ENCODE results near the gene XXYLT1. TPM values are rescaled to one million over a fixed set of nuclear protein-coding genes. Genes with fewer than 3 reads are reported as not detected.

The XXYLT1 gene
- total RNA-seq, 3 donors from 2014 or later, result 7.2 to 13.0 (median 10.8) TPM

DNA sequence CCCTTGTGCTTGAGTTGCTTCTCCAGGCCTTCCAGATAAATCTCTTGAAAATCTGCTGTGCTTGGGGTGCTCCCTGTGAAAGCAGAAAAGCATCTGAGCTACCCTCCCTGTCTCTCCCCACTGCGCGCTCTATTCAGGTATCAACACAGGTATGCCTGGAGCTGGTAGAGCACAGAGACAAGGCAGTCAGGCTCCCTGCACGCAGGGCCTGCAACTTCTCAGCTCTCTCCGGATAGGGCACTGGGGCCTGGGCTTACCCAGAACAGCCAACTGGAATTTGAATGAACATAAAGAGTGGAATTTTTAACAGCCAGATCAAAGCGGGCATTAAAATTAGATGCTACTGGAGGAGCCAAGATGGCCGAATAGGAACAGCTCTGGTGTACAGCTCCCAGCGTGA lies 183.6 kb downstream of the XXYLT1 start:
- no peaks in the 10 kb centered on the region for H3K27me3 ChIP-seq
- no peaks in the 10 kb centered on the region for H3K9me3 ChIP-seq
- no peaks in the 10 kb centered on the region for H3K36me3 ChIP-seq
- no peaks in the 10 kb centered on the region for H3K4me1 ChIP-seq
- peak overlapping the region in 1 of 2 donors; percentile 48 for H3K27ac ChIP-seq
- intact Hi-C loops (cut with DNase I; ENCODE audit: low total_unique reads), result no loop called here
- no peak for DNase-seq (ENCODE audit: low spot score in 2 of 2)
- H3K4me3 ChIP-seq, result peak overlapping the region in 2 of 3 donors; percentile 44 to 58
- TF ChIP-seq POLR2AphosphoS5 (IDR thresholded peaks at IDR 0.05) (no peak), CTCF (IDR thresholded peaks at IDR 0.05) (no peak), POLR2A (IDR thresholded peaks at IDR 0.05) (no peak)

DNA sequence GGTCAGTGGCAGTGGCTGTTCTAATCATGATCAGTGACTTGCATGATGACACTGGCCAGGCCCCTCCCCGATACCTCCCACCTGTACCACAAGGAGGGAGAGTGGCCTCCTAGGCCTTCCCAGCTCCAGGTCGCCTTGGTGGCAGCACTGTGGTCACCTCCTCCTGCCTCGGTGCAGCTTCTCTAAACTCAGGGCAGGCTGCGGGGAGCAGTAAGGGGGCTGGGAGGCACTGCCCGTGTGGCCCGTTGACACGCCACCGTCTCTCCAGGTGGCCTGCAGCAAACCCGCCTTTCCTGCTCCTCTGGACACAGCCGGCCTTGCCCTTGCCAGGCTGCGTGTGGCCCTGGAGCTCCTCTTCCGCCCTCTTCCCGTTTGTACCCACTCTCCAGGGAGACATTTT lies 184.1 kb downstream of the XXYLT1 start:
- TF ChIP-seq CTCF (IDR thresholded peaks at IDR 0.05) (no peak), POLR2AphosphoS5 (IDR thresholded peaks at IDR 0.05) (no peak), POLR2A (IDR thresholded peaks at IDR 0.05) (no peak)
- H3K4me3 ChIP-seq, result peak overlapping the region in 1 of 3 donors; percentile 58
- no peak overlapping the region for H3K27ac ChIP-seq
- DNase-seq (ENCODE audit: low spot score in 2 of 2), result no peak
- no peaks in the 10 kb centered on the region for H3K27me3 ChIP-seq
- H3K9me3 ChIP-seq, result no peaks in the 10 kb centered on the region
- no peaks in the 10 kb centered on the region for H3K4me1 ChIP-seq
- H3K36me3 ChIP-seq, result no peaks in the 10 kb centered on the region
- intact Hi-C loops (cut with DNase I; ENCODE audit: low total_unique reads), result no loop called here

DNA sequence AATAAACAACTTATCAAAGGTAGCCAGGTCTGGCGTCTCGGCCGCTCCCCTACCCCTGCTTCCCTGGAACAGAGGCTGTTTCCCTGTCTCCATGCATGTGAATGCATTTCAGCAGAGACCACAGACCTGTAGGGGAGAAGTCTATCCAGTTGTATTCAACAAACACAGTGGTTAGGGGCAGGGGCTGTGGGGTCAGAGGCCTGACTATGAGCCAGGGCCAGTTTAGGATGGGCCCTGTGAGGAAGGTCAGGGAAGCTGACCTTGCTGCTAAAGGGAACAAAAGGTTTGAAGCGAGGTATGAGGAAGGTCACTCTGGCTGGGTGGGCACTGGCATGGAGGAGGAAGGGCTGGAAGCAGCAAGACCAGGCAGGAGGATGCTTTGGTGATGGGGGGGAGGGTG lies 184.6 kb downstream of the XXYLT1 start:
- Histone ChIP-seq H3K4me1 (peaks cover 0 to 4% of the 10 kb centered on the region in 2 donors), H3K9me3 (no peaks in the 10 kb centered on the region), H3K36me3 (no peaks in the 10 kb centered on the region), H3K27ac (no peak overlapping the region), H3K27me3 (no peaks in the 10 kb centered on the region), H3K4me3 (no peak overlapping the region)
- no peak for TF ChIP-seq POLR2A (IDR thresholded peaks at IDR 0.05)
- TF ChIP-seq CTCF (IDR thresholded peaks at IDR 0.05), result no peak
- no peak for TF ChIP-seq POLR2AphosphoS5 (IDR thresholded peaks at IDR 0.05)
- intact Hi-C loops (cut with DNase I; ENCODE audit: low total_unique reads), result no loop called here
- no peak for DNase-seq (ENCODE audit: low spot score in 2 of 2)

DNA sequence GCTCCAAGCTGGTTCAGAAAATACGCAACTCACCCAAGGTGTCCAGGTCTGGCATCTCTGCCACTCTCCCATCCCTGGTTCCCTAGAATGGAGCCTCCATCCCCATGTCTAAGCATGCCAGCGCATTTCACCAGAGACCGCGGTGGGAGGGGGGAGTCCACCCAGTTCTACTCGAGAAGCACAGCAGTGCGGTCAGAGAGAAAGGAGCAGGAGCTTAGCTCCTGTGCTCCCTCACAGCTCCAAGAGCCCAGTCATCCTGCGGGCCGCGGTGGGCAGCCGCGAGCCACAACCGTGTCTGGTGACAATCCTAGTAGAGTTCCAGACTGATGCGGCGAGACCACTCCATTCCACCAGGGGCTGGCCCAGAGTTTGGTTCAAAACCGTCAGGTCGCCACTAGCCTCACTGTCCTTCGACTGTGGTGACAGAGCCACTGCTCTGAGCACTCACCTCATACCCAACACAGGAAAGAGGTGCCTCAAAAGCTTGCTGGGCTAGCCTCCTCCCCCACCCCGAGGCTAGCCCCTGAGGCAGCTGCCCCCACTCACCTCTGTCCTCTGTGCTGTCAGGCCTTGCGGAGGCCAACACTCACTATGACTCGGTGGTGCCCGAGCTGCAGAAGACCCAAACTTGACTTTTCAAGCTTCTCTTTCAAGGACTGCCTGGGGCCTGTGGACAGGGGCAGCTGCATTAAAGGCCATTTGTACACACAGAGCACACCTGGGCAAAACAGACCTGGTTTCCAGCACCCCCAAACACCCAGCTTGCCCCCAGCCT lies 185.4 kb downstream of the XXYLT1 start:
- TF ChIP-seq POLR2A (IDR thresholded peaks at IDR 0.05) (no peak), CTCF (IDR thresholded peaks at IDR 0.05) (no peak), POLR2AphosphoS5 (IDR thresholded peaks at IDR 0.05) (no peak)
- H3K27ac ChIP-seq, result no peak overlapping the region
- H3K9me3 ChIP-seq, result no peaks in the 10 kb centered on the region
- peaks cover 0 to 12% of the 10 kb centered on the region in 2 donors for H3K4me1 ChIP-seq
- no peaks in the 10 kb centered on the region for H3K27me3 ChIP-seq
- DNase-seq (ENCODE audit: low spot score in 2 of 2), result peak in 1 of 2 donors; percentile 20
- intact Hi-C loops (cut with DNase I; ENCODE audit: low total_unique reads), result no loop called here
- H3K4me3 ChIP-seq, result no peak overlapping the region
- H3K36me3 ChIP-seq, result no peaks in the 10 kb centered on the region

- DNase-seq (ENCODE audit: low spot score in 2 of 2), result no peak
- no peaks in the 10 kb centered on the region for H3K27me3 ChIP-seq
- H3K4me1 ChIP-seq, result peaks cover 0 to 14% of the 10 kb centered on the region in 2 donors
- intact Hi-C loops (cut with DNase I; ENCODE audit: low total_unique reads), result no loop called here
- TF ChIP-seq POLR2AphosphoS5 (IDR thresholded peaks at IDR 0.05) (no peak), CTCF (IDR thresholded peaks at IDR 0.05) (no peak), POLR2A (IDR thresholded peaks at IDR 0.05) (no peak)
- H3K4me3 ChIP-seq, result no peak overlapping the region
- H3K36me3 ChIP-seq, result no peaks in the 10 kb centered on the region
- H3K9me3 ChIP-seq, result no peaks in the 10 kb centered on the region
- H3K27ac ChIP-seq, result no peak overlapping the region
Observed at GRCh38 chr3:195084746-195085145, 186.2 kb downstream of the XXYLT1 start.
